NCI-H748 (cell line): ENCODE results near the gene MAU2.
A peak's percentile ranks its signal among the peaks of the same experiment; 100 is the strongest.

Experiments used
- DNase-seq: peaks from one replicate; lab custom pipeline; 2025; ENCODE audit not compliant: unreplicated experiment; lab: John Stamatoyannopoulos, UW

Gene MAU2

DNA sequence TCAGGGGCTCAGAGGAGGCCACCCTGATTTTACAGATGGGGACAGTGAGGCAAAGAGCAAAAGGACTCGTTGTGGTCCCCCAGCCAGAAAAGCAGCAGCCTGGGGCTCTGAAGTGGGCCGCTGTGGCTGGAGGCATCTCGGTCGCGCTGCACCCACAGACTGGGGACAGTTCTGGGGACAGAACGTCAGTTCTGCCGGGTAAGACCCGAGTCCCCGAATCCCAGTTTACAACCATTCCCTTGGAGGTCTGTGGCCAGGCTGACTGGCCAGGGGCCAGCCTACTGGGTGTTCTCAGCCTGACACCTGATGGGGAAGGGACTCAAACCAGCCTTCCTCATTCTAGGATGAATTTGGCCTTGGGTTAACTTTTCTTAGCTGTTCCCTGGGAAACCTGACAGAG, 14.4 kb upstream of the MAU2 start:
- DNase-seq: no peak

- no peak for DNase-seq
Observed at GRCh38 chr19:19308373-19308772, 12.3 kb upstream of the MAU2 start.

DNA sequence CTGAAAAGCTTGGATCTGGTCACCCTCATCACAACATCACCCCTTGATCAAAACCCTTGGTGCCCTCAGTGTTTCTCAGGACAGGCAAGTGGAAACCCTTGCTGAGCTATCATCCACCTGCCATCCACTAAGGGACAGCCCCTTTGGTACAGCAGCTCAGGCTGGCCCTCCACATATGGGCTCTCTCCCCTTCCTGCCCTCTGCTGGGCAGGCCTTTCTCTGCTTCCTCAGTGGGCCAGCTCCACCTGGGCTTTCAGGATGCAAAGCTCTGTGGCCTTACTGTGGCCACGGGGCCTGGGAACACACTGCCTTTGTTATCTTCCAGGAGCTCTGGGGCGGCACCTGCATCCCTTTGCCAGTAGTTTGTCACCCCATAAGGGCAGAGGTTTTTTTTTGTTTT, 5.2 kb upstream of the MAU2 start:
- no peak for DNase-seq

DNA sequence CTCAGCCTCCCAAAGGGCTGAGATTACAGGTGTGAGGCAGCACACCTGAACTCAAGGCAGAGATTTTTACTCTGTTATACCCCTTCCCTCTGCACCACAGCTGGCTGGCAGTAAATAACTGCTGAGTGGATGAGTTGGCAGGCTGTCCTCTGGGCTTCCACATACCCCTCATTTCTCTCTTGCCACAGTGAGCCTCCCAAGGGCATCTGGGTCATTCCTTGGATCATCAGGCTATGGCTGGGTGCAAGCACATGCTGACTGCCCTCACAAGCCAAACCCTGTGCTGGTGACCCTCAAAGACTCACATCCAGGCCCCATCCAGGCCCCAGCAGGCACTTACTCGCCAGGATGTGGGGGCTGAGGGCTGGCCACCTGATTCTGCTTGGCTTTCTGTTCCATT, 4.5 kb upstream of the MAU2 start:
- DNase-seq: no peak

DNA sequence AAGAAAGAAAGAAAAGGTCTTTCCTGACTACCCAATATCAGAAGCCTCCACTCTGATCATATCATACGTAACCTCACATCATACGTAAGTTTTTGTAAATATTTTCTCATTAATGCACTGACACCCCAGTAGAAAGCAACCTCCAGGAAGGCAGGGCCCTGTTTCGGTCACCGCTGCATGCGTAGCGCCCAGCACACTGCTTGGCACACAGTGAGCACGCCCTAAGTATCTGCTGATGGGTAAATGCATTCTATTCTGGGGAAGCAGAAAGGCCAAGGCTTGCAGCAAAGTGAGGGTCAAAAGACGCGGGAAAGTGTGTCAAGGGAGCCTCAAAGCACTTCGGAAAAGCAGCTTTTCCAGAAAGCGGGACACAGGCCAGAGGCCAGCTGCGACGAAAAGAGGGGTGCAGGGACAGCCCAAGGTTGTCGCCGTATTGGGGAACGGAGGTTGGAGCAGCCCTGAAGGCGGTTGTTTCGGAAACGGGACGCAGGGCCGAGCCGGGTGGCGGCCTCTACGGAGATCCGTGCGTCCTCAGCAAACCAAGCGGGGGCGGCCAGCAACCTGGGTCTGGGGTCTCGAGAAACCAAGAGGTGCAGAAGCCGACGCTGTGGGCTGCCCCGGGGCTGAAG, 783 bp upstream of the MAU2 start:
- peak; percentile 12 for DNase-seq

GRCh38 chr19:19321141-19321577, 530 bp downstream of the MAU2 start:
- peak; percentile 46 for DNase-seq

DNA sequence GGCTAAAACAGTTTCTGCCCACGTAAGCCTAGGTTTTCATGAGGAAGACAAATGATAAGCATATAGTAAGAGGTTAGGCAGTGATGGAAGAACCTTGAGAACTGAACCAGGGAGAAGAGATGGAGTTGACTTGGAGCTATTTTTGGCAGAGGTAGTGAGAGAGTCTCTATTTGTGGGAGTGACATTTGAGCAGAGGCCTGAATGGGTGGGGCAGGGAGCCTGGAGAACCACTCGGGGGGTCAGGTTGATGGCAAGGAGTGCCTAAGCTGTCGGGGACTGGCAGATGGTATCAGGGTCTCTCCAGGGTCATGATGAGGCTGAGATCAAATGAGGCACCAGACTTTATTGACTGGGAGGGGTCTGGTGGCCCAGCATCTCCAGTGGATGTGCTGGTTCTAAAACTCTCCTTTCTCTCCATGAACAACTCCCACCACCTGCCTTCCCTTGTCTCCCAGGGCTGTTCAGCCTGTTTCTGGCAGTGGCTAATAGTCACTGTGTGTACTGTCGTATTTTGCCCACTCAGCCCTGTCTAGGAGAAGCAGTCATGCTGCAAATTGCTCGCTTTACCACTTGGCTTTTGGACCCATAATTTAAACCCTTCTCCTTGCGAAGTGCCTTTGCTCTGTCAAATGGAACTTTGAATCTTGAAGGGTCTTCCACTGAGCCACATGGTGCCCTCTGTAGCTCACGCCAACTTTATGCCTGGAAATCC, 3.6 kb downstream of the MAU2 start:
- DNase-seq: no peak

- DNase-seq: no peak
Observed at GRCh38 chr19:19327672-19328071, 7.0 kb downstream of the MAU2 start.

DNA sequence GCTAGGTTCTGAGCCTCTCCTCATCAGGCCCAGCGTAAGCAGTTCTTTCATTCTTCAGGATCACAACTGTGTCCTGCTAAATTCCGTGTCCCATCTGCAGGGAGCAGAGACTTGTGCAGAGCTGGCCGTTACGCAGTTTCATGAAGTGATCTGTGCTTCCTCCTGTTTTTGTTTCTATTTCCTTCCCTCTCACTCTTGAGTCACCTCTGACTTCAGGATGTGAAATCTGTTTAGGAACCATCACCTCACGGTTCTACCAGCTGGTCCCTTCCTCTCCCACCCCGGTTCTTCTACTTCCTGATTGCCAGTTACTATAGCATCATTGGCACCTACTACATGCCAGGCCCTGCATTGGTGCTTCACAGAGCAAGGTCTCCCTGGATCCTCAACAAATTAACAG, 8.5 kb downstream of the MAU2 start:
- no peak for DNase-seq

DNA sequence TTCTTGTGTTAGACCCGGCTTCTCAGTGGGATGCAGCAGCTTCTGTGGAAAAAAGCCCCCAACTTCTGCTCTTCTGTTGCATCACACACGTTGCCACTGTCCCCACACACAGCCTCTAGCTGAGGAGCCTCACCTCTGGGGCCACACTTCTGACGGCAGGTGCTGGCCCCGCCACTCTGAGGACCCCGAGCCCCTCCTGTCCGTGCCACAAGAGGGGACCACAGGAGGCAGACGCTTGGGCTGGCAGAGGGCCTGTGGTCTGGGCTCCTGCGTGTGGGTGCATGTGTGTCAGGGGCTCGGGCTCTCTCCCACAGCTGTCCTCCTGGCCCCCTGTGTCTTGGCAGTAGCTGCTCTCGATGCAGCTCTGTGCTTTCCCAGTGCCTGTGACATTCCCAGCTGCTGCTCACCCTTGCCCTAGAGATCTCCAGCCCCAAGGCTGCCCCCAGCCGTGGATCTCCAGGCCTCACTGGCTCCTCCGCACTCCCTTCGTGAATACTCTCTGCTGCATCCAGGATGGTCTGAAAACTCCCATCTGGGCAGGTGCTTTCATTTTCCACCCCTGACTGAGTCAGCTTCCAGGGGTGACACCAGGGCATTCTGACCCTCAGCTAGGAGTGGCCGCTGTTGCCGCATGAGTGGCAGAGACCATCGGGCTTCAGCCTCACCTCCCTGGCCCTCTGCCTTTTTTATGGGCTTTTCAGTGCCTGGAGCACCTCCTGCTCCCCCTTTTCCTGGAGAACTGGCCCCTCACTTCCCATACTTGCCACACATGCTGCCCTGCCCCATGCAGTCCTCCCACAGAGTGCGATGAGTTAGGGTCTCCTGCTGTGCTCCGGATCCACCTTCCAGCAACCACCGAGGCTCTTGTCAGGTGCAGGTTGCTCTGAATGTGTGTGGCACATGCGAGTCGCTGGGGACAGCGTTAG, 13.7 kb downstream of the MAU2 start:
- no peak for DNase-seq

DNA sequence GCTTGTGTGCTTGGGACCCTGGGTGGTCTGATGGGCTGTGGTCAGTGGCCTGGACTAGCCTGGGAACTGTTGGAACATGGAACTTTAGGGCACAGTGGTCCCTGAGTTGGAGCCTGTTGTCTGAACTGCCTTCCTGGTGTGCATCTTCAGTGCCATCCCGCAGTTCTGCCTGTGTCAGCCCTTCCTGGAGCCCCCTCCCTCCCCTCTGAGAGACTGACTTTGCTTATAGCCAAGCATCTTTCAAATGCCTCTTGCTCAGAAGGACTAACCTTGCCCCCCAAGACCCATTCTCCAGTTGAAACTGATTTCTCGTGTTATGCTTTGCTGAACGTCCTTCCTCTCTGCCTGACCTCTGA, 14.3 kb downstream of the MAU2 start:
- DNase-seq: no peak

- DNase-seq: no peak
Observed at GRCh38 chr19:19335408-19336158, 15.0 kb downstream of the MAU2 start.

DNA sequence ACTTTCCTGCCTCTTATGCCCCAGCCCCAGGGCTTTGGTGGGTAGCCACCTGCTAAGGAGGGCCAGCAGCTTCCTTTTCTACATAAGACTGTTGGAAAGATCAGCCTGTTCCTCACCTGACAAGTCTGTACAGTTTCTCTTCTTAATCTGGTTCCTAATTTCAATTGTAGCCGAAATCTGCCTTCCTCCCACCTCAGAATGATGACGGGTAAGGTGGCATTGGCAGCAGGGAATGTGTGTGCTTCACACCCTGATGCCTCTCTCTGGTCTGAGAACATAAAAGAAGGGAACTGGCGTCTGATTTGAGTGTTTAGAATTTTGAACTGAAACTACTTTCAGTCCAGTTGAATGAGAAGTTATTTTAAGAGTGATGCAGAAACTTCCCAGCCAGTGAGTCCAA, 16.0 kb downstream of the MAU2 start:
- DNase-seq: no peak

DNA sequence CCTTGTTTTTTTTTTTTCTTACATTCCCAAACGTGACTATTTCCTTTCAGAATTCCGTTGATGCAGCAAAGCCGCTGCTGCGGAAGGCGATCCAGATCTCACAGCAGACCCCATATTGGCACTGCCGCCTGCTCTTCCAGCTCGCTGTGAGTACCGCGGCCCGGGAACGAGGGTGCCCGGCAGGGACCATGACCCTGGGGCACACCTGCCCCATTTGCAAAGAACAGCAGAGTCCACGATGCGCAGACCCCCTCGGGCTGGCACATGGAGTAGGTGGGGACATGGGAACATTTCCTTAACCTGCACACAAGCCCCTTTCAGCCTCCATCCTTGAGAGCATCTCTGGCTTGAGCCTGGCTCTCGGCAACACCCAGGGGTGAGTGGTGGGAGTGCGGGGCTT, 16.5 kb downstream of the MAU2 start:
- no peak for DNase-seq

DNA sequence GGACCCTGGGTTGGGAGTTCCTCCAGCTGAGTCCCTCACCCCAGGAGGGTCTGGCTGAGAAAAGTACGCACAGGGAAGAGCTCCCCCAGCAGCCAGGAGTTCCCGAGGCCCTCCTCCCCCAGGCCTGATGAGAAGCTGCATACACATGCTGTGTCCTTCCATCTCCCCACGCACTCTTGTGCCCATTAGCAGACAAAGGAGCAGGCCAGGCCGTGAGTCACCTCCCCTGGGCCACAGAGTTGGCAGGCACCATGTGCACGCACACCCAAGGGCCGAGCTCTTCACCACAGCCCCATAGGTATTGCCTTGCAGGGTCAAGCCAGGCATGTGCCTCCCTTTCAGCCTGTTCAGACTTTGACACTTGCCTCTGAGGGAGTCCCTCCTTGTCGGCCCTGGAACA, 17.5 kb downstream of the MAU2 start:
- no peak for DNase-seq

- no peak for DNase-seq
Observed at GRCh38 chr19:19341026-19341425, 20.4 kb downstream of the MAU2 start.

DNA sequence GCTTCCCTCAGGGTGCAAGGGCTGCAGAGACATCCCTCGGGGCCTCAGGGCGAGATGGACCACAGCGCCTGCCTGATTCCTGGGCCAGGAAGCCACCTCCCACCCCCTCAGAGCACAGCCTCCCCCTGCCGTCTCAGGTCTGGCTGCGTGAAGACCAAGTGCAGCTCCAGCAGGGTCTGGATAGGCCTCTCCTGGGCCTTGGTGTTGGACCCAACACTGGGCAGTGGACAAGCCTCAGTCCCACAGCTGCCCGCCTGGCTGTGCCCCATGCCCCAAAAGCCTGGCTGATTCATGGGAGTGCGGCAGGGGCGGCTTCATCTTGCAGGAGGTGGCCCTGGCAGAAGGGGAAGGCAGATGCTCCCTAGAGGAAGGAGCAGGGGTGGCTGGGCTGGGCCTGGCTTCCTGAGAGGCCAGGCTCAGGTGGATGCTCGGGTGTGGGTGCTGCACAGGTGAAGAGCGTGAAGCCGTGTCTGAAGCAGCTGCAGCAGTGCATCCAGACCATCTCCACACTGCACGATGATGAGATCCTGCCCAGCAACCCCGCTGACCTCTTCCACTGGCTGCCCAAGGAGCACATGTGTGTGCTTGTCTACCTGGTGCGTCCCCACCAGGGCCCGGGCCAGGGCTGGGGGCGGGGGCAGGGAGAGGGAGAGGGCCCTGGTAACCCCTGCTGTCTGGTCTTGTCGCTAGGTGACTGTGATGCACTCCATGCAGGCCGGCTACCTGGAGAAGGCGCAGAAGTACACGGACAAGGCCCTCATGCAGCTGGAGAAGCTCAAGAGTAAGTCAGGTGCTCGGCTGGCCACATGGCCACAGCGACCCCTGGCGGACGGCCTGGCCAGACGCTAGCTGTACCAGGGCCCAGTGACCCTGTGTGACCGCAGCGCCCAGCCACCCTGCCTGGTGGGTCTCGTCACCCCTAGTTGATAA, 21.7 kb downstream of the MAU2 start:
- DNase-seq: peak; percentile 70

DNA sequence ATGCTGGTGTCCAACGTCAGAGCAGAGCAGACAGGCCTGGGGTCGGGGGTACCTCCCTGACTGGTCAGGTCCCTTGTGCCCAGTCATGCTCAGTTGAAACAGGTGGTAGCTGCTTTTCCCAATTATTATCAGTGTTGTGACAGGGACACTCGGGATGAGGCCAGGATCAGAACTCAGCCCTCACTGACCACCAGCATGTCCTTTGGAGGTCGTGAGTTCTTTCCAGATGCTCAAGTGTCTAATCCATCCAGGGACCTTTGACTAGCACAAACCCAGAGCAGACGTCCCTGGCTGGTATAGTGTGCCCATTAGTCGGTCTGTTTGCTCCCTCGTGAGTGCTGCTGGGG, 22.4 kb downstream of the MAU2 start:
- DNase-seq: no peak

DNA sequence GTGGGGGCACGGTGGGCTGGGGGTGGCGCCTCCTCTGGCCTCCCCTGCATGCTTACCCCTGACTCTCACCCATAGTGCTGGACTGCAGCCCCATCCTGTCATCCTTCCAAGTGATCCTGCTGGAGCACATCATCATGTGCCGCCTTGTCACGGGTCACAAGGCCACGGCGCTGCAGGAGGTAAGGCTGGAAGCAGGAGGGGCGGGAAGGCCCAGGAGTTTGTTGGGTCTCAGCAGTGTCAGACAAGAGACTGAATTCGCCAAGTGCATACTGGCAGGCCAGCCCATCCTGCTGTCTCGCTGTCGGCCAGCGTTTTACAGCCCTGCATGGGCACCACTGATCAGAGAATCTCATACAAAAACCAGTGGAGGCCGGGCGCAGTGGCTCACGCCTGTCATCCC, 23.1 kb downstream of the MAU2 start:
- DNase-seq: no peak

DNA sequence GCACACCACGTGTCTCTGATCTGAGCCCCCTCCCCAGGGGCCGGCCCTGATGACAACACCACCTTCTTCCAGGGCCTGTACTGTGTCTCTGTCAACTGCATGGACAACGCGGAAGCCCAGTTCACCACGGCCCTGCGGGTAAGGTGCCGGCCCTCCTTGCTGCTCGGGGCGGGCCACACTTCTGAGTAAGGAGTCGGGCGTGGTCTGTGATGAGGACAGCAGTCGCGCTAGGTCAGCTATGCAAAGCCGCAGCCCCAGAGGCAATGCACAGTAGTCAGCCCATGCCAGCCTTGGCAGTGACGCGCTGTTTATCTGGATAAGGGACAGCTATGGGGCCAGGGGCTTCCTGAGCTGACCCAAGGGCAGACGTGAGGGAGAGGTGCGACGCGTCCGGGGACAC, 24.6 kb downstream of the MAU2 start:
- DNase-seq: no peak
